ENCODE measurements around the gene SERGEF. TPM values are rescaled to one million over a fixed set of nuclear protein-coding genes. Genes with fewer than 3 reads are reported as not detected.

The SERGEF gene
- total and polyA plus RNA-seq, 2 experiments from 2014 or later: 18.3 to 23.2 TPM

DNA sequence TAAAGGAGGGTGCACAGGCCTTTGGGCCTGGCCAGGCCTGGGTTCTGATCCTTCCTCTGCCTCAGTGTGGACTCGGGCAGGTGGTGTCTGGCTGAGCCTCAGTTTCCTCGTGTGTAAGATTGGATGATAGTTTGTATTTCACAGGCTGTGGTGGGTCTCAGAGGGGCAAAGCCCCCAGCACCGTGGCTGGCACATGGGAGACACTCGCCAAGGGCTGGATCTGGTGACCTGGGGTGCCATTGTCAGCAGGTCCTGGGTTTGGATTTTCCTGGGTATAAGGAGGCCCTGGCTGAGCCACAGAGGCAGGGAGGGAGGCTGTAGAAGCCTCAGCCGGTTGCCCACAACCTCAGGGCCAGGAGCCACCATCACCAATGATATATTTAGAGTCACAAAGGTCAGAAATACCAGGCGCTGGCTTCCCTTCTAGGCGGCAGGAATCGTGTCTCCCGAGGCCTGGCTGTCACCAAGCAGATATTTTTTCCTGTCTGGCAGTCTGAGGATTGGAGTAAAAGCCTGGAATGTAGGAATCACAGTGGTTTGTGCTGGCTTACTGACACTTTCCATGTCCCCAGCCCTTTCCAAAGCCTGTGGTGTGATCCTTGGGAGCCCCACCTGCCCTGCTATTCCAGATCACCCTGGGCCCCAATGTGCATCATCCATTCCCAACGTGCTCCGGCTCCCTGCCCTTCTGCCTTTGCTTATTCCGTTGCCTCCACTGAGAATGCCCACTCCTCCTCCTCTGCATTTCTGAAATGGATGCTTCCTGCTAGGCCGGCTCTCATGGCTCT, 262.6 kb downstream of the SERGEF start:
- Histone ChIP-seq H3K9me3 (ENCODE audit: low read depth) (no peaks in the 10 kb centered on the region), H3K4me3 (no peak overlapping the region), H3K36me3 (ENCODE audit: low read depth) (no peaks in the 10 kb centered on the region), H3K9ac (no peak overlapping the region), H2AFZ (no peak overlapping the region), H3F3A (ENCODE audit: insufficient read depth) (no peaks in the 10 kb centered on the region), H3K27me3 (replicated peaks; ENCODE audit: insufficient read depth) (peaks cover 12% of the 10 kb centered on the region; the same call in 1 of the 2 replicates), H3K27ac (no peak overlapping the region), H3K79me2 (ENCODE audit: insufficient read depth) (no peaks in the 10 kb centered on the region), H3K4me1 (ENCODE audit: insufficient read depth) (no peaks in the 10 kb centered on the region), H4K20me1 (ENCODE audit: insufficient read depth) (no peaks in the 10 kb centered on the region), H3K9me2 (ENCODE audit: insufficient read depth) (no peaks in the 10 kb centered on the region), H3K4me2 (ENCODE audit: unreplicated experiment) (no peak overlapping the region)
- 23 to 25% methylated on average over 13 of the region's 13 CpGs for WGBS, 2 experiments (ENCODE audit: low coverage in 1 of 2, low lambda C conversion rate in 2 of 2, missing lambda C conversion rate in 2 of 2)
- in situ Hi-C loops (cut with MboI): loop anchor here (10.0 kb wide), 1 partner anchor 225 kb away; no protein-coding TSS in a partner anchor
- TF ChIP-seq EZH2phosphoT487 (IDR thresholded peaks at IDR 0.05; ENCODE audit: insufficient read depth, low read depth) (no peak), EZH2 (IDR thresholded peaks at IDR 0.05; ENCODE audit: insufficient read depth, poor library complexity, severe bottlenecking) (no peak)
- no peak for DNase-seq

DNA sequence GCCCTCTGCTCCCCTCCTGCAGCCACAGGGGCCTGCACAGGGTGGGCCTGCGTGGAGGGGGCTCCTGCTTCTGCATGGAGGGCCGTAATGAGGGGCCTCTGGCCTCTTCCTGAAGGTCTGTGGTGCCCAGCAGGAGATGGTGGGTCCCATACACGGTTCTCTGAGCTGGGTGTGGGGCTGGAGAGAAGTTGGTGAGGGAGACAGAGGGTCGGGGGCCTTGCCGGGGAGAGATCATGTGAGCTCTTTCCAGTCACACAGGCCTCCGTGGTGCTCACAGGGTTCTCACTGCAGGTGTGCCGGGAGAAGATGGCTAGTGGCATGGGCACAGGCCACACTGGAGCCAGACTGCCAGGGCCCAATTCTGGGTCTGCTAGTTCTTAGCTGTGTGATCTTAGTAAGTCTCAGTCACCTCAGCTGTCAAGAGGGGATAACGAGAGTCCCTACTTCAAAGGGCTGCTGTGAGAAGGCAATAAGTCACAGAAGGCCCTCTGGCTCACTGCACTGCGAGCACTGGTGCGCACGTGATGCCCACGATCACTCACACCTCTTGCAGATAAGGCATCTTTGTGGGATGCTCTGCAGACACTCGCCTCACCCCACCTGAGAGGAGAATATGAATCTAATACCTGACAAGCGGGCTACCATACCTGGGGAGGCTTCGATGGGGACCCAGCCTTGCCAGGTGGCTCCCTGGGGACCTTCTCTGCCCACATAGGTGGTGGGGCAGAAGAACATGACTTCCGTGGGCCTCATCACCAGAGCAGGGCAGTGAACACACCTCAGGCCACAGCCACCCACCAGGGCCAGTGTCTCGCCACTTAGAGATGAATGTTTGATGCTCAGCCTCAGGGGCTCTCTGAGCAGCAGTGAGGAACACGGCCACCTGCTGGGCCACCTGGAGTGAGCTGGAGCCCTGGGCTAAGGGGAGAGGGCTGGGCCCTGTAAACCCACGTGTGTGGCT, 263.8 kb downstream of the SERGEF start:
- Histone ChIP-seq H3K9me3 (ENCODE audit: low read depth) (no peaks in the 10 kb centered on the region), H3K4me3 (no peak overlapping the region), H2AFZ (no peak overlapping the region), H3K27ac (no peak overlapping the region), H3K9ac (no peak overlapping the region), H3K9me2 (ENCODE audit: insufficient read depth) (no peaks in the 10 kb centered on the region), H3K27me3 (replicated peaks; ENCODE audit: insufficient read depth) (peaks cover 11% of the 10 kb centered on the region; the same call in 1 of the 2 replicates), H3K4me1 (ENCODE audit: insufficient read depth) (no peaks in the 10 kb centered on the region; the same call in 1 of the 2 replicates), H3K79me2 (ENCODE audit: insufficient read depth) (no peaks in the 10 kb centered on the region), H3K36me3 (ENCODE audit: low read depth) (no peaks in the 10 kb centered on the region), H3K4me2 (ENCODE audit: unreplicated experiment) (no peak overlapping the region), H3F3A (ENCODE audit: insufficient read depth) (no peaks in the 10 kb centered on the region), H4K20me1 (ENCODE audit: insufficient read depth) (no peaks in the 10 kb centered on the region)
- TF ChIP-seq EZH2phosphoT487 (IDR thresholded peaks at IDR 0.05; ENCODE audit: insufficient read depth, low read depth) (no peak), EZH2 (IDR thresholded peaks at IDR 0.05; ENCODE audit: insufficient read depth, poor library complexity, severe bottlenecking) (no peak)
- in situ Hi-C loops (cut with MboI): no loop called here
- DNase-seq: no peak
- 45 to 49% methylated on average over 16 to 19 of the region's 19 CpGs for WGBS, 2 experiments (ENCODE audit: low coverage in 1 of 2, low lambda C conversion rate in 2 of 2, missing lambda C conversion rate in 2 of 2)

DNA sequence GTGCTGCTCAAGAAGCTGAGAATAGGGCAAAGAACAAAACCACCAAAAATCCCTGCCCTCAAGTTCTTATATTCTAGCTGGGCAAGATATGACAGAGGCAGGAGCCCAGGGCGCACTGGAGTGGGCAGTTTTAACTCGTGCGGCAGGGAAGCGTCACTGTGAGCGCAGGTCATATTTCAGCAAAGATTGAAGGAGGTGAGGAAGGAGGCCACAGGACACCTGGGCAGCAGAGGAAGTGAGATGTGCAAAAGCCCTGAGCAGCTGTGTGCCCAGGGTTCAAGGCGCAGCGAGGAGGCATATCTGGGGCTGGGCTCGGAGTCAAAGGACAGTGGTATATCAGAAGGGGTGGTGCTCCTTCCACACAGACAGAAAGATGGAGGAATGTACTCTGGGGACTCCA, 264.8 kb downstream of the SERGEF start:
- no peak for TF ChIP-seq EZH2 (IDR thresholded peaks at IDR 0.05; ENCODE audit: insufficient read depth, poor library complexity, severe bottlenecking)
- no peak for TF ChIP-seq EZH2phosphoT487 (IDR thresholded peaks at IDR 0.05; ENCODE audit: insufficient read depth, low read depth)
- Histone ChIP-seq H3K4me3 (no peak overlapping the region), H3K36me3 (ENCODE audit: low read depth) (no peaks in the 10 kb centered on the region), H3K27ac (no peak overlapping the region), H3K9me3 (ENCODE audit: low read depth) (no peaks in the 10 kb centered on the region), H3F3A (ENCODE audit: insufficient read depth) (no peaks in the 10 kb centered on the region), H3K9me2 (ENCODE audit: insufficient read depth) (no peaks in the 10 kb centered on the region), H3K4me1 (ENCODE audit: insufficient read depth) (peaks cover 4% of the 10 kb centered on the region; the same call in 1 of the 2 replicates), H2AFZ (no peak overlapping the region), H3K9ac (no peak overlapping the region), H3K79me2 (ENCODE audit: insufficient read depth) (no peaks in the 10 kb centered on the region), H3K4me2 (ENCODE audit: unreplicated experiment) (no peak overlapping the region), H4K20me1 (ENCODE audit: insufficient read depth) (no peaks in the 10 kb centered on the region), H3K27me3 (replicated peaks; ENCODE audit: insufficient read depth) (peaks cover 11% of the 10 kb centered on the region; the same call in 1 of the 2 replicates)
- no peak for DNase-seq
- in situ Hi-C loops (cut with MboI): no loop called here
- 77 to 86% methylated on average over 8 of the region's 8 CpGs for WGBS, 2 experiments (ENCODE audit: low coverage in 1 of 2, low lambda C conversion rate in 2 of 2, missing lambda C conversion rate in 2 of 2)
